ENCODE results near the gene SYNE3. TPM values are rescaled to one million over a fixed set of nuclear protein-coding genes. Genes with fewer than 3 reads are reported as not detected.

SYNE3 gene
- polyA plus RNA-seq, 1 donor (not counting 4 experiments of a cell fraction or from before 2014, with no cell fraction given): 1.0 TPM

DNA sequence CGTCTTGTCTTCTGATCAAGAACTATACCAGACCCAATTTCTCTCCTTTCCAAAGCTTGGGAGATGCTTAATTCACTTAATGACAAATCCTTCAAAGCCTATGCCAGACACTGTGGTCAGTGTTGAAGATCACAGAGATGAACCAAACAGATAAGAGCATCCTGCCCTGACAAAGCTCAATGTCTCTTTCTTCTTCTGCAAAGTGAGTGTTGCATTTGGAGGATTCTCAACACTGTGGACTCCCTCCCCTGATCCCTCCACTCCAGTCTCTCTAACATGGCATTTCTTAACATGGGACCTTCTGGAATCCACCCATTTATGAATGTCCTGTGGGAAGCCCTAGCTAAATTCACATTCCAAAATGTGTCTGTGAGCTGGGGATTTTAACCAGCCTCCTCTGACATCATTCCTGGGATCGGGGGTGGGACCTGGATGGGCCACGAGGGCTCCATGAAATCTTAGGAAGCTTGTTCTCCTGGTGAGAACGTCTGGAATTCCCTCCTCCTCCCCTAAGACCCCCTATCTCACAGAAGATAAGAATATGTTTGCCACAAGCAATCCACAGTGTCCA lies 20.3 kb downstream of the SYNE3 start:
- DNase-seq (ENCODE audit: low read depth, low spot score): no peak
- no peaks in the 10 kb centered on the region for H3K9me1 ChIP-seq (ENCODE audit: control insufficient read depth, extremely low read depth, insufficient read depth, low read length)
- H3K4me2 ChIP-seq (ENCODE audit: control insufficient read depth, extremely low read depth, insufficient read depth, low read depth, low read length): no peak overlapping the region
- H3K27me3 ChIP-seq (ENCODE audit: control insufficient read depth, extremely low read depth, insufficient read depth, low read length): no peaks in the 10 kb centered on the region
- H3K4me1 ChIP-seq (ENCODE audit: control insufficient read depth, extremely low read depth, insufficient read depth, low read length): peaks cover 15% of the 10 kb centered on the region
- H3K27ac ChIP-seq (ENCODE audit: control insufficient read depth, insufficient read depth, low read length): no peak overlapping the region
- no peak for TF ChIP-seq EZH2 (IDR thresholded peaks at IDR 0.05; ENCODE audit: low read length)
- TF ChIP-seq, protein P1, sequence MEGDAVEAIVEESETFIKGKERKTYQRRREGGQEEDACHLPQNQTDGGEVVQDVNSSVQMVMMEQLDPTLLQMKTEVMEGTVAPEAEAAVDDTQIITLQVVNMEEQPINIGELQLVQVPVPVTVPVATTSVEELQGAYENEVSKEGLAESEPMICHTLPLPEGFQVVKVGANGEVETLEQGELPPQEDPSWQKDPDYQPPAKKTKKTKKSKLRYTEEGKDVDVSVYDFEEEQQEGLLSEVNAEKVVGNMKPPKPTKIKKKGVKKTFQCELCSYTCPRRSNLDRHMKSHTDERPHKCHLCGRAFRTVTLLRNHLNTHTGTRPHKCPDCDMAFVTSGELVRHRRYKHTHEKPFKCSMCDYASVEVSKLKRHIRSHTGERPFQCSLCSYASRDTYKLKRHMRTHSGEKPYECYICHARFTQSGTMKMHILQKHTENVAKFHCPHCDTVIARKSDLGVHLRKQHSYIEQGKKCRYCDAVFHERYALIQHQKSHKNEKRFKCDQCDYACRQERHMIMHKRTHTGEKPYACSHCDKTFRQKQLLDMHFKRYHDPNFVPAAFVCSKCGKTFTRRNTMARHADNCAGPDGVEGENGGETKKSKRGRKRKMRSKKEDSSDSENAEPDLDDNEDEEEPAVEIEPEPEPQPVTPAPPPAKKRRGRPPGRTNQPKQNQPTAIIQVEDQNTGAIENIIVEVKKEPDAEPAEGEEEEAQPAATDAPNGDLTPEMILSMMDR (optimal IDR thresholded peaks at IDR 0.05 in 1 of 3, IDR thresholded peaks at IDR 0.05 in 1 of 3, conservative IDR thresholded peaks at IDR 0.05 in 1 of 3; ENCODE audit: extremely low read depth in 1 of 3, insufficient read depth in 2 of 3, low read length in 3 of 3): no peak
- no peaks in the 10 kb centered on the region for H3K79me2 ChIP-seq (ENCODE audit: control insufficient read depth, insufficient read depth, low read length)
- no peak overlapping the region for H3K9ac ChIP-seq (ENCODE audit: control insufficient read depth, extremely low read depth, insufficient read depth, low read length)
- dilution Hi-C loops (cut with MboI; ENCODE audit: extremely low pct_ligation_motif_present, low sequenced_read_pairs): no loop called here
- no peaks in the 10 kb centered on the region for H4K20me1 ChIP-seq (ENCODE audit: control insufficient read depth, extremely low read depth, insufficient read depth, low read length)
- H3K4me3 ChIP-seq (ENCODE audit: control insufficient read depth in 2 of 3, extremely low read depth in 1 of 3, insufficient read depth in 2 of 3, low read depth in 1 of 3, low read length in 3 of 3): no peak overlapping the region
- H3K9me3 ChIP-seq (ENCODE audit: control insufficient read depth, low read depth, low read length): no peaks in the 10 kb centered on the region
- FAIRE-seq: peak; percentile 41
- no peaks in the 10 kb centered on the region for H3K36me3 ChIP-seq (ENCODE audit: control insufficient read depth in 2 of 2, extremely low read depth in 1 of 2, insufficient read depth in 2 of 2, low read length in 2 of 2)
- H2AFZ ChIP-seq (ENCODE audit: control insufficient read depth, low read length): no peak overlapping the region

DNA sequence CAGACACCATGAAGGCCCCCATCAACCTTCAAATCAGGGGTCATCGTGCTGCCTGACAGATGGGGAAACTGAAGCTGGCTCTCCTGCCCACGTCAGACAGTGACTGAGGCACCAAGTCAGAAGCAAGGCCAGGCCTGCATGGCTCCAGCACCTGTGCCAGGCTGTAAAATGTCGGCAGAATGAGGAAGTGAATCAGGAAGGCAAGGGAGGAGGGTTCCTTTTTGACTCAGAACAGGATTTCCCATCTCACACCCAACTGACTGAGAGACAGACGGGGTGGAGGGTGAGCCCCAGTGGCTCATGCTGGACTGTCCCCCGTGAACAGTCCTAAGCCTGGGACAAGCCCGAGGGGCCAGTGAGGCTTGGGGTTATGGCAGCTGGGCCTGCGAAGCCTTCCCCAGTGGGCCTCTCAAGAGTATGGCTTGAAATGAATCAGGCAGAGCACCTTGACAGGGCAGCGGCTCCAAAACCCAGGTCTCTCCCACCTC lies 20.9 kb downstream of the SYNE3 start:
- dilution Hi-C loops (cut with MboI; ENCODE audit: extremely low pct_ligation_motif_present, low sequenced_read_pairs): no loop called here
- FAIRE-seq: peak; percentile 87
- peak overlapping the region; percentile 60 for H2AFZ ChIP-seq (ENCODE audit: control insufficient read depth, low read length)
- H3K27me3 ChIP-seq (ENCODE audit: control insufficient read depth, extremely low read depth, insufficient read depth, low read length): no peaks in the 10 kb centered on the region
- H4K20me1 ChIP-seq (ENCODE audit: control insufficient read depth, extremely low read depth, insufficient read depth, low read length): no peaks in the 10 kb centered on the region
- H3K9ac ChIP-seq (ENCODE audit: control insufficient read depth, extremely low read depth, insufficient read depth, low read length): no peak overlapping the region
- no peaks in the 10 kb centered on the region for H3K36me3 ChIP-seq (ENCODE audit: control insufficient read depth in 2 of 2, extremely low read depth in 1 of 2, insufficient read depth in 2 of 2, low read length in 2 of 2)
- H3K27ac ChIP-seq (ENCODE audit: control insufficient read depth, insufficient read depth, low read length): no peak overlapping the region
- no peak overlapping the region for H3K4me3 ChIP-seq (ENCODE audit: control insufficient read depth in 2 of 3, extremely low read depth in 1 of 3, insufficient read depth in 2 of 3, low read depth in 1 of 3, low read length in 3 of 3)
- no peak for DNase-seq (ENCODE audit: low read depth, low spot score)
- H3K4me1 ChIP-seq (ENCODE audit: control insufficient read depth, extremely low read depth, insufficient read depth, low read length): peaks cover 21% of the 10 kb centered on the region
- no peaks in the 10 kb centered on the region for H3K79me2 ChIP-seq (ENCODE audit: control insufficient read depth, insufficient read depth, low read length)
- H3K9me3 ChIP-seq (ENCODE audit: control insufficient read depth, low read depth, low read length): no peaks in the 10 kb centered on the region
- TF ChIP-seq, protein P1 (optimal IDR thresholded peaks at IDR 0.05 in 1 of 3, IDR thresholded peaks at IDR 0.05 in 1 of 3, conservative IDR thresholded peaks at IDR 0.05 in 1 of 3; ENCODE audit: extremely low read depth in 1 of 3, insufficient read depth in 2 of 3, low read length in 3 of 3): no peak
- TF ChIP-seq EZH2 (IDR thresholded peaks at IDR 0.05; ENCODE audit: low read length): no peak
- H3K4me2 ChIP-seq (ENCODE audit: control insufficient read depth, extremely low read depth, insufficient read depth, low read depth, low read length): peak overlapping the region; percentile 13
- H3K9me1 ChIP-seq (ENCODE audit: control insufficient read depth, extremely low read depth, insufficient read depth, low read length): no peaks in the 10 kb centered on the region
